GM23338 (cell line): Measurements from ENCODE around the gene NSRP1. TPM values are rescaled to one million over a fixed set of nuclear protein-coding genes. Genes with fewer than 3 reads are reported as not detected.

Experiments used
- ATAC-seq: fragments of 200-7000 bp; cut with Tn5 transposase; 3 replicates; pipeline ENCODE4 v1.9.1; 2020
- DNase-seq: peaks from one replicate; pipeline ENCODE4 v3.0.0-alpha.2; 2015; ENCODE audit warnings: low spot score
- H2AFZ ChIP-seq: fragments of 200-600 bp; sonication (generic); 2 replicates; pipeline ENCODE4 v1.8.0; 2016; ENCODE audit warnings: antibody characterized with exemption, mild to moderate bottlenecking, moderate library complexity
- H3F3A ChIP-seq: fragments of 200-600 bp; sonication (generic); replicated peaks from 2 replicates; pipeline ENCODE4 v1.8.0; 2017; ENCODE audit warnings: antibody characterized with exemption, mixed run types, low read depth
- H3K27ac ChIP-seq: fragments of 200-600 bp; sonication (generic); 2 replicates; pipeline ENCODE4 v1.6.1; 2016; ENCODE audit warnings: low read depth
- H3K27me3 ChIP-seq: fragments of 200-600 bp; sonication (generic); 2 replicates; pipeline ENCODE4 v1.8.0; 2016; ENCODE audit warnings: mild to moderate bottlenecking, mixed run types, moderate library complexity; ENCODE audit not compliant: insufficient read depth
- H3K36me3 ChIP-seq: fragments of 200-600 bp; sonication (generic); 2 replicates; pipeline ENCODE4 v1.8.0; 2016; ENCODE audit warnings: mild to moderate bottlenecking; ENCODE audit not compliant: insufficient read depth
- H3K4me1 ChIP-seq: fragments of 200-600 bp; sonication (generic); 2 replicates; pipeline ENCODE4 v1.8.0; 2016; ENCODE audit warnings: mild to moderate bottlenecking, moderate library complexity; ENCODE audit not compliant: insufficient read depth
- H3K4me2 ChIP-seq: fragments of 200-600 bp; sonication (generic); 2 replicates; pipeline ENCODE4 v1.7.1; 2017; ENCODE audit warnings: mixed run types
- H3K4me3 ChIP-seq: fragments of 200-600 bp; sonication (generic); 2 replicates; pipeline ENCODE4 v1.6.1; 2016; ENCODE audit warnings: mixed run types
- H3K79me2 ChIP-seq: fragments of 200-600 bp; sonication (generic); replicated peaks from 2 replicates; pipeline ENCODE4 v1.8.0; 2017; ENCODE audit warnings: mild to moderate bottlenecking; ENCODE audit not compliant: insufficient read depth
- H3K9me2 ChIP-seq: fragments of 200-600 bp; sonication (generic); 2 replicates; pipeline ENCODE4 v1.8.0; 2017; ENCODE audit not compliant: insufficient read depth
- H4K20me1 ChIP-seq: fragments of 200-600 bp; sonication (generic); replicated peaks from 2 replicates; pipeline ENCODE4 v1.8.0; 2017; ENCODE audit warnings: mild to moderate bottlenecking; ENCODE audit not compliant: insufficient read depth
- H3K27ac Mint-ChIP-seq: 2 replicates; pipeline ENCODE4 v1.8.0; 2020; ENCODE audit warnings: inconsistent platforms, mild to moderate bottlenecking, moderate library complexity, mixed read lengths
- H3K27me3 Mint-ChIP-seq: 3 replicates; pipeline ENCODE4 v1.8.0; 2022; ENCODE audit warnings: low read depth, mild to moderate bottlenecking, moderate library complexity, mixed read lengths, inconsistent platforms; ENCODE audit not compliant: insufficient read depth, poor library complexity
- H3K36me3 Mint-ChIP-seq: 3 replicates; pipeline ENCODE4 v1.8.0; 2021; ENCODE audit warnings: low read depth, mild to moderate bottlenecking, inconsistent platforms, moderate library complexity, mixed read lengths
- H3K4me1 Mint-ChIP-seq: 3 replicates; pipeline ENCODE4 v1.8.0; 2020; ENCODE audit warnings: mild to moderate bottlenecking, inconsistent platforms, mixed read lengths
- H3K4me3 Mint-ChIP-seq: 3 replicates; pipeline ENCODE4 v1.8.0; 2021; ENCODE audit warnings: moderate library complexity, mild to moderate bottlenecking, inconsistent platforms, mixed read lengths
- H3K9me3 Mint-ChIP-seq: 3 replicates; pipeline ENCODE4 v1.8.0; 2020; ENCODE audit warnings: moderate library complexity, mild to moderate bottlenecking, inconsistent platforms, mixed read lengths
- CREB1 ChIP-seq: fragments of 250-450 bp; sonication (Bioruptor Pico); IDR thresholded peaks from 2 replicates; pipeline ENCODE4 v1.5.0; 2020; ENCODE audit warnings: low read depth, mild to moderate bottlenecking, moderate library complexity
- EZH2 ChIP-seq: fragments of 200-600 bp; sonication (generic); IDR thresholded peaks from one replicate; pipeline ENCODE4 v1.8.0; 2017; ENCODE audit warnings: antibody characterized with exemption, mild to moderate bottlenecking, low read depth; ENCODE audit not compliant: unreplicated experiment
- EZH2phosphoT487 ChIP-seq: fragments of 200-600 bp; sonication (generic); IDR thresholded peaks from one replicate; pipeline ENCODE4 v1.8.1; 2018; ENCODE audit warnings: antibody characterized with exemption; ENCODE audit not compliant: unreplicated experiment
- JUNB ChIP-seq: IDR thresholded peaks from one replicate; pipeline ENCODE4 v1.6.1; 2016; ENCODE audit warnings: antibody characterized with exemption; ENCODE audit not compliant: unreplicated experiment
- NANOG ChIP-seq: IDR thresholded peaks from 2 replicates; pipeline ENCODE4 v1.6.1; 2016; ENCODE audit warnings: antibody characterized with exemption, borderline replicate concordance
- POLR2AphosphoS5 ChIP-seq: IDR thresholded peaks from 2 replicates; pipeline ENCODE4 v1.6.1; 2016; ENCODE audit warnings: antibody characterized with exemption, low read depth
- STAT1 ChIP-seq: IDR thresholded peaks from one replicate; pipeline ENCODE4 v1.6.1; 2016; ENCODE audit warnings: antibody characterized with exemption; ENCODE audit not compliant: unreplicated experiment
- ZNF114 ChIP-seq: fragments of 250-450 bp; sonication (Bioruptor Pico); IDR thresholded peaks from 2 replicates; pipeline ENCODE4 v1.5.0; 2020; ENCODE audit warnings: mild to moderate bottlenecking, moderate library complexity
- ZNF331 ChIP-seq: fragments of 250-450 bp; sonication (Bioruptor Pico); IDR thresholded peaks from 2 replicates; pipeline ENCODE4 v1.5.0; 2020; ENCODE audit warnings: low read depth, mild to moderate bottlenecking, moderate library complexity
- polyA plus RNA-seq: library from polyadenylated mRNA; unstranded; fragments of >200 nt; fragmentation: Nextera tagmentation; extraction: Ambion mirVana; gene quantifications from 2 replicates; pipeline ENCODE4 v1.2.1, GENCODE V29; 2016
- total RNA-seq: library from RNA; depleted of rRNA; stranded (reverse); fragments of >200 nt; shearing (Covaris generic); gene quantifications from 2 replicates; pipeline ENCODE4 v1.2.3, GENCODE V29; 2014
- TF ChIP-seq, protein P1 (sequence below): IDR thresholded peaks from one replicate; pipeline ENCODE4 v1.6.1; 2018; ENCODE audit warnings: antibody characterized with exemption; ENCODE audit not compliant: unreplicated experiment
- TF ChIP-seq, protein P2 (sequence below): fragments of 250-450 bp; sonication (Bioruptor Pico); IDR thresholded peaks from 2 replicates; pipeline ENCODE4 v1.5.0; 2020; ENCODE audit warnings: mild to moderate bottlenecking, moderate library complexity
- TF ChIP-seq, protein P3 (sequence below): IDR thresholded peaks from 2 replicates; pipeline ENCODE4 v1.6.1; 2016; ENCODE audit warnings: antibody characterized with exemption

Gene NSRP1
- total and polyA plus RNA-seq, 2 experiments from 2014 or later, result 15.7 to 110 TPM

DNA sequence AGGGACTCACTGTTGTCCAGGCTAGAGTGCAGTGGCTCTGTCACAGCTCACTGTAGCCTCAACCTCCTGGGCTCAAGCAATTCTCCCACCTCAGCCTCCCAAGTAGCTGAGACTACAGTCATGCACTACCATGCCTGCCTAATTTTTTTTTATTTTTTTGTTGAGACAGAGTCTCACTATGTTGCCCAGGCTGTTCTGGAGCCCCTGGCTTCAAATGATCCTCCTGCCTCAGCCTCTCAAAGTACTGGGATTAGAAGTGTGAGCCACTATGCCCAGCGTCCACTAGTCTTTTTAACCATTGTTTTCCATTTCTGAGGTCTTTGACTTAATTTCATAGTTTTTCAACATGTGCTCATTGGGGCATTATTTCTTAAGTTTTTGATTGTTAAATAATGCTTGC, 13.5 kb downstream of the NSRP1 start:
- Mint-ChIP-seq H3K4me1 (peaks cover 15% of the 10 kb centered on the region), H3K27me3 (peaks cover 2% of the 10 kb centered on the region), H3K27ac (no peak overlapping the region), H3K4me3 (no peak overlapping the region), H3K9me3 (no peaks in the 10 kb centered on the region), H3K36me3 (peaks cover 48% of the 10 kb centered on the region)
- H3K4me3 ChIP-seq, result no peak overlapping the region
- H3K4me1 ChIP-seq, result peaks cover 4% of the 10 kb centered on the region; the same call in 1 of the 2 replicates
- no peak overlapping the region for H3K27ac ChIP-seq
- peaks cover 75% of the 10 kb centered on the region for H3K79me2 ChIP-seq
- no peak for TF ChIP-seq ZNF331 (CRISPR knock-in tag)
- H3K36me3 ChIP-seq, result no peaks in the 10 kb centered on the region; the same call in 1 of the 2 replicates
- no peak overlapping the region for H3K4me2 ChIP-seq
- no peaks in the 10 kb centered on the region for H3F3A ChIP-seq
- no peaks in the 10 kb centered on the region for H3K27me3 ChIP-seq
- DNase-seq, result peak; percentile 8
- H3K9me2 ChIP-seq, result no peaks in the 10 kb centered on the region
- no peak overlapping the region for H2AFZ ChIP-seq
- no peaks in the 10 kb centered on the region for H4K20me1 ChIP-seq
- ATAC-seq, result no peak

DNA sequence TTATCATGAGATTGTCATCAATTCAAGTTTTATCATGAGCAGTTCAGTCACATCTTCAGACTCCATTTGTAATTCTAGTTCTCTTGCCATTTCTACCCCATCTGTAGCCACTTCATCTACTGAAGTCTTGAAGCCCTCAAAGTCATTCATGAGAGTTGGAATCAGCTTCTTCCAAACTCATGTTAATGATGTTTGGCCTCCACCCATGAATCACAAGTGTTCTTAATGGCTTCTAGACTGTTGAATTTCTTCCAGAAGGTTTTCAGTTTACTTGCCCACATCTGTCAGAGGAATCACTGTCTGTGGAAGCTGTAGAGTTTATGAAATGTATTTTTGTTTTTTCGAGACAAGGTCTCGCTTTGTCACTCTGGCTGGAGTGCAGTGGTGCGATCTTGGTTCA, 16.0 kb downstream of the NSRP1 start:
- Histone ChIP-seq H3K4me3 (no peak overlapping the region), H4K20me1 (no peaks in the 10 kb centered on the region; the same call in 1 of the 2 replicates), H3K27me3 (no peaks in the 10 kb centered on the region), H3K36me3 (no peaks in the 10 kb centered on the region; the same call in 1 of the 2 replicates), H3K9me2 (no peaks in the 10 kb centered on the region), H3F3A (no peaks in the 10 kb centered on the region), H2AFZ (no peak overlapping the region), H3K4me1 (peaks cover 4% of the 10 kb centered on the region; the same call in 1 of the 2 replicates), H3K27ac (no peak overlapping the region), H3K4me2 (no peak overlapping the region), H3K79me2 (peaks cover 73% of the 10 kb centered on the region)
- ATAC-seq (no peak), DNase-seq (no peak)
- H3K4me1 Mint-ChIP-seq, result peaks cover 15% of the 10 kb centered on the region
- peak overlapping the region; percentile 29 for H3K27ac Mint-ChIP-seq
- H3K9me3 Mint-ChIP-seq, result no peaks in the 10 kb centered on the region
- H3K36me3 Mint-ChIP-seq, result peaks cover 39% of the 10 kb centered on the region
- peaks cover 2% of the 10 kb centered on the region for H3K27me3 Mint-ChIP-seq
- no peak overlapping the region for H3K4me3 Mint-ChIP-seq
- no peak for TF ChIP-seq CREB1 (CRISPR knock-in tag)
- TF ChIP-seq JUNB, result no peak
- TF ChIP-seq ZNF331 (CRISPR knock-in tag), result no peak
- no peak for TF ChIP-seq NANOG
- TF ChIP-seq, protein P1, sequence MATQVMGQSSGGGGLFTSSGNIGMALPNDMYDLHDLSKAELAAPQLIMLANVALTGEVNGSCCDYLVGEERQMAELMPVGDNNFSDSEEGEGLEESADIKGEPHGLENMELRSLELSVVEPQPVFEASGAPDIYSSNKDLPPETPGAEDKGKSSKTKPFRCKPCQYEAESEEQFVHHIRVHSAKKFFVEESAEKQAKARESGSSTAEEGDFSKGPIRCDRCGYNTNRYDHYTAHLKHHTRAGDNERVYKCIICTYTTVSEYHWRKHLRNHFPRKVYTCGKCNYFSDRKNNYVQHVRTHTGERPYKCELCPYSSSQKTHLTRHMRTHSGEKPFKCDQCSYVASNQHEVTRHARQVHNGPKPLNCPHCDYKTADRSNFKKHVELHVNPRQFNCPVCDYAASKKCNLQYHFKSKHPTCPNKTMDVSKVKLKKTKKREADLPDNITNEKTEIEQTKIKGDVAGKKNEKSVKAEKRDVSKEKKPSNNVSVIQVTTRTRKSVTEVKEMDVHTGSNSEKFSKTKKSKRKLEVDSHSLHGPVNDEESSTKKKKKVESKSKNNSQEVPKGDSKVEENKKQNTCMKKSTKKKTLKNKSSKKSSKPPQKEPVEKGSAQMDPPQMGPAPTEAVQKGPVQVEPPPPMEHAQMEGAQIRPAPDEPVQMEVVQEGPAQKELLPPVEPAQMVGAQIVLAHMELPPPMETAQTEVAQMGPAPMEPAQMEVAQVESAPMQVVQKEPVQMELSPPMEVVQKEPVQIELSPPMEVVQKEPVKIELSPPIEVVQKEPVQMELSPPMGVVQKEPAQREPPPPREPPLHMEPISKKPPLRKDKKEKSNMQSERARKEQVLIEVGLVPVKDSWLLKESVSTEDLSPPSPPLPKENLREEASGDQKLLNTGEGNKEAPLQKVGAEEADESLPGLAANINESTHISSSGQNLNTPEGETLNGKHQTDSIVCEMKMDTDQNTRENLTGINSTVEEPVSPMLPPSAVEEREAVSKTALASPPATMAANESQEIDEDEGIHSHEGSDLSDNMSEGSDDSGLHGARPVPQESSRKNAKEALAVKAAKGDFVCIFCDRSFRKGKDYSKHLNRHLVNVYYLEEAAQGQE, result no peak
- TF ChIP-seq, protein P2, sequence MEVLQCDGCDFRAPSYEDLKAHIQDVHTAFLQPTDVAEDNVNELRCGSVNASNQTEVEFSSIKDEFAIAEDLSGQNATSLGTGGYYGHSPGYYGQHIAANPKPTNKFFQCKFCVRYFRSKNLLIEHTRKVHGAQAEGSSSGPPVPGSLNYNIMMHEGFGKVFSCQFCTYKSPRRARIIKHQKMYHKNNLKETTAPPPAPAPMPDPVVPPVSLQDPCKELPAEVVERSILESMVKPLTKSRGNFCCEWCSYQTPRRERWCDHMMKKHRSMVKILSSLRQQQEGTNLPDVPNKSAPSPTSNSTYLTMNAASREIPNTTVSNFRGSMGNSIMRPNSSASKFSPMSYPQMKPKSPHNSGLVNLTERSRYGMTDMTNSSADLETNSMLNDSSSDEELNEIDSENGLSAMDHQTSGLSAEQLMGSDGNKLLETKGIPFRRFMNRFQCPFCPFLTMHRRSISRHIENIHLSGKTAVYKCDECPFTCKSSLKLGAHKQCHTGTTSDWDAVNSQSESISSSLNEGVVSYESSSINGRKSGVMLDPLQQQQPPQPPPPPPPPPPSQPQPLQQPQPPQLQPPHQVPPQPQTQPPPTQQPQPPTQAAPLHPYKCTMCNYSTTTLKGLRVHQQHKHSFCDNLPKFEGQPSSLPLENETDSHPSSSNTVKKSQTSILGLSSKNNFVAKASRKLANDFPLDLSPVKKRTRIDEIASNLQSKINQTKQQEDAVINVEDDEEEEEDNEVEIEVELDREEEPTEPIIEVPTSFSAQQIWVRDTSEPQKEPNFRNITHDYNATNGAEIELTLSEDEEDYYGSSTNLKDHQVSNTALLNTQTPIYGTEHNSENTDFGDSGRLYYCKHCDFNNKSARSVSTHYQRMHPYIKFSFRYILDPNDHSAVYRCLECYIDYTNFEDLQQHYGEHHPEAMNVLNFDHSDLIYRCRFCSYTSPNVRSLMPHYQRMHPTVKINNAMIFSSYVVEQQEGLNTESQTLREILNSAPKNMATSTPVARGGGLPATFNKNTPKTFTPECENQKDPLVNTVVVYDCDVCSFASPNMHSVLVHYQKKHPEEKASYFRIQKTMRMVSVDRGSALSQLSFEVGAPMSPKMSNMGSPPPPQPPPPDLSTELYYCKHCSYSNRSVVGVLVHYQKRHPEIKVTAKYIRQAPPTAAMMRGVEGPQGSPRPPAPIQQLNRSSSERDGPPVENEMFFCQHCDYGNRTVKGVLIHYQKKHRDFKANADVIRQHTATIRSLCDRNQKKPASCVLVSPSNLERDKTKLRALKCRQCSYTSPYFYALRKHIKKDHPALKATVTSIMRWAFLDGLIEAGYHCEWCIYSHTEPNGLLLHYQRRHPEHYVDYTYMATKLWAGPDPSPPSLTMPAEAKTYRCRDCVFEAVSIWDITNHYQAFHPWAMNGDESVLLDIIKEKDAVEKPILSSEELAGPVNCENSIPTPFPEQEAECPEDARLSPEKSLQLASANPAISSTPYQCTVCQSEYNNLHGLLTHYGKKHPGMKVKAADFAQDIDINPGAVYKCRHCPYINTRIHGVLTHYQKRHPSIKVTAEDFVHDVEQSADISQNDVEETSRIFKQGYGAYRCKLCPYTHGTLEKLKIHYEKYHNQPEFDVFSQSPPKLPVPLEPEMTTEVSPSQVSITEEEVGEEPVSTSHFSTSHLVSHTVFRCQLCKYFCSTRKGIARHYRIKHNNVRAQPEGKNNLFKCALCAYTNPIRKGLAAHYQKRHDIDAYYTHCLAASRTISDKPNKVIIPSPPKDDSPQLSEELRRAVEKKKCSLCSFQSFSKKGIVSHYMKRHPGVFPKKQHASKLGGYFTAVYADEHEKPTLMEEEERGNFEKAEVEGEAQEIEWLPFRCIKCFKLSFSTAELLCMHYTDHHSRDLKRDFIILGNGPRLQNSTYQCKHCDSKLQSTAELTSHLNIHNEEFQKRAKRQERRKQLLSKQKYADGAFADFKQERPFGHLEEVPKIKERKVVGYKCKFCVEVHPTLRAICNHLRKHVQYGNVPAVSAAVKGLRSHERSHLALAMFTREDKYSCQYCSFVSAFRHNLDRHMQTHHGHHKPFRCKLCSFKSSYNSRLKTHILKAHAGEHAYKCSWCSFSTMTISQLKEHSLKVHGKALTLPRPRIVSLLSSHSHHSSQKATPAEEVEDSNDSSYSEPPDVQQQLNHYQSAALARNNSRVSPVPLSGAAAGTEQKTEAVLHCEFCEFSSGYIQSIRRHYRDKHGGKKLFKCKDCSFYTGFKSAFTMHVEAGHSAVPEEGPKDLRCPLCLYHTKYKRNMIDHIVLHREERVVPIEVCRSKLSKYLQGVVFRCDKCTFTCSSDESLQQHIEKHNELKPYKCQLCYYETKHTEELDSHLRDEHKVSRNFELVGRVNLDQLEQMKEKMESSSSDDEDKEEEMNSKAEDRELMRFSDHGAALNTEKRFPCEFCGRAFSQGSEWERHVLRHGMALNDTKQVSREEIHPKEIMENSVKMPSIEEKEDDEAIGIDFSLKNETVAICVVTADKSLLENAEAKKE (CRISPR knock-in tag), result no peak
- no peak for TF ChIP-seq POLR2AphosphoS5
- no peak for TF ChIP-seq EZH2
- TF ChIP-seq, protein P3, sequence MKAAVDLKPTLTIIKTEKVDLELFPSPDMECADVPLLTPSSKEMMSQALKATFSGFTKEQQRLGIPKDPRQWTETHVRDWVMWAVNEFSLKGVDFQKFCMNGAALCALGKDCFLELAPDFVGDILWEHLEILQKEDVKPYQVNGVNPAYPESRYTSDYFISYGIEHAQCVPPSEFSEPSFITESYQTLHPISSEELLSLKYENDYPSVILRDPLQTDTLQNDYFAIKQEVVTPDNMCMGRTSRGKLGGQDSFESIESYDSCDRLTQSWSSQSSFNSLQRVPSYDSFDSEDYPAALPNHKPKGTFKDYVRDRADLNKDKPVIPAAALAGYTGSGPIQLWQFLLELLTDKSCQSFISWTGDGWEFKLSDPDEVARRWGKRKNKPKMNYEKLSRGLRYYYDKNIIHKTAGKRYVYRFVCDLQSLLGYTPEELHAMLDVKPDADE, result no peak
- TF ChIP-seq ZNF114 (CRISPR knock-in tag), result no peak
- no peak for TF ChIP-seq EZH2phosphoT487
- TF ChIP-seq STAT1, result no peak
